ENCODE measurements around the gene NLGN1. TPM values are rescaled to one million over a fixed set of nuclear protein-coding genes. Genes with fewer than 3 reads are reported as not detected.

The NLGN1 gene
- total RNA-seq, 1 experiment from 2014 or later, result 5.2 TPM

DNA sequence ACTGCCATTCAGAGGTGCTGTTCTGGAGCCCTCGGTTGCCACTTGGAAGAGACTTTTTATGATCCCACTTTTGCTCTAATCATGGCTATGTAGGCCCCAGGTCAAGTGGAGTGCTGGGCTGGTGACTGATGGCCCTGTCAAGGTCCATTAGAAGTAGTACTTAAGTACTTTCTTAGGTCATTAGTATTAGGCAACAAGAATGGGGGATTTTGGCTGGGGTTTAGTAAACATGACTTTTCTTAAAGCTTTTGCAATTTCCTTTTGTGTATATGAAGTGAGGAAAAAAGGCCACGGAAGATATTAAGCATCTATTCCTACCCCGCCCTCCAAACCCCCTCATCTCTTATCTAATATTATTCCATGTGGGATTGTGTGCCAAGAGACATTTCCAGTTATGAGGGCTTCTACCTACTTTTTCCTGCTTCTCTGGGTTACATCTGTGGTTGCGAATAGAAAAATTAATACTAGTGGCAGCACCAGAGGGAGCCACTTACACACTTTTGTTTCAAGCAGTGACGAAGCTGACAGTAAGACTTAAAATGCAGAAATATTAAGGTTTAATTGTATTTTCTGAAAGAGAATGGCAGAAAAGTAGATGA is 13.9 kb downstream of the NLGN1 start:
- Mint-ChIP-seq H3K27me3 (ENCODE audit: low read depth) (no peaks in the 10 kb centered on the region), H3K9me3 (no peaks in the 10 kb centered on the region), H3K36me3 (ENCODE audit: insufficient read depth in 1 of 3, low read depth in 3 of 3) (no peaks in the 10 kb centered on the region), H3K27ac (peak overlapping the region in 1 of 3 experiments; percentile 76; a peak in 2 of 7 replicates), H3K4me3 (no peak overlapping the region), H3K4me1 (peaks cover 31 to 36% of the 10 kb centered on the region in 2 experiments)
- DNase-seq, result no peak
- Histone ChIP-seq H3K79me2 (ENCODE audit: insufficient read depth, low read length) (no peaks in the 10 kb centered on the region; the same call in 1 of the 2 replicates), H3T11ph (ENCODE audit: low read length) (no peak overlapping the region), H4K8ac (replicated peaks; ENCODE audit: insufficient read length, low read depth, low read length) (no peak overlapping the region), H4K5ac (ENCODE audit: insufficient read length, low read depth, low read length) (no peak overlapping the region), H2AFZ (ENCODE audit: low read length) (no peak overlapping the region), H4K91ac (ENCODE audit: insufficient read length, low read depth, low read length) (no peak overlapping the region), H4K20me1 (ENCODE audit: control insufficient read depth, insufficient read depth, insufficient read length) (no peaks in the 10 kb centered on the region), H3K27me3 (ENCODE audit: insufficient read depth, low read length) (no peaks in the 10 kb centered on the region), H2BK120ac (ENCODE audit: low read depth, low read length, poor library complexity, severe bottlenecking) (no peak overlapping the region), H3K23me2 (ENCODE audit: insufficient read length, low read depth, low read length, poor library complexity, severe bottlenecking) (no peaks in the 10 kb centered on the region), H3K4me2 (ENCODE audit: insufficient read depth, insufficient read length, low read length) (no peak overlapping the region), H3K18ac (ENCODE audit: insufficient read length, low read depth, low read length) (no peak overlapping the region), H3K79me1 (ENCODE audit: insufficient read depth, low read depth, low read length, poor library complexity, severe bottlenecking) (no peaks in the 10 kb centered on the region), H2BK15ac (ENCODE audit: low read depth, low read length) (no peak overlapping the region), H3K14ac (ENCODE audit: insufficient read depth, low read length) (no peak overlapping the region), H2AK5ac (ENCODE audit: insufficient read length, low read length) (no peak overlapping the region), H2BK5ac (ENCODE audit: insufficient read length, low read length) (no peak overlapping the region), H3K23ac (ENCODE audit: insufficient read length, low read depth, low read length) (no peak overlapping the region), H3K4ac (ENCODE audit: low read depth, low read length) (no peak overlapping the region), H3K9me3 (ENCODE audit: control insufficient read depth, low read depth, low read length) (no peaks in the 10 kb centered on the region), H3K9ac (ENCODE audit: extremely low read depth, insufficient read length, low read length) (no peak overlapping the region), H3K27ac (ENCODE audit: insufficient read length, low read depth, low read length) (no peak overlapping the region), H2BK20ac (ENCODE audit: low read depth, low read length, poor library complexity, severe bottlenecking) (no peak overlapping the region), H3K56ac (ENCODE audit: insufficient read length, low read depth, low read length) (no peak overlapping the region), H2BK12ac (ENCODE audit: insufficient read length, low read depth, low read length) (no peak overlapping the region), H3K4me1 (ENCODE audit: insufficient read depth, low read length) (peaks cover 10% of the 10 kb centered on the region; the same call in 1 of the 2 replicates)
- TF ChIP-seq CTCF (conservative IDR thresholded peaks at IDR 0.05), result peak; percentile 47; the same call in 2 of the 3 replicates
- no CpG with 5 or more reads among the region's 5 CpGs for WGBS (ENCODE audit: extremely low coverage, insufficient read length, low lambda C conversion rate)

Data from H9 (cell line).